Measurements from ENCODE around the gene CPT2. TPM values are rescaled to one million over a fixed set of nuclear protein-coding genes. Genes with fewer than 3 reads are reported as not detected.
A peak's percentile ranks its signal among the peaks of the same experiment; 100 is the strongest.
"Not testable (repeated sequence)": the region's sequence is repeated elsewhere in the genome, so short reads cannot be mapped to it uniquely, and the experiment has no call there.

The CPT2 gene
- polyA plus RNA-seq, 3 donors from 2014 or later = 11.6 to 21.8 (median 20.7) TPM

GRCh38 chr1:53189061-53189460 lies 7.6 kb upstream of the CPT2 start:
- peak overlapping the region in 1 of 6 donors; percentile 7 for H3K27ac Mint-ChIP-seq
- H3K4me1 Mint-ChIP-seq = no peaks in the 10 kb centered on the region
- H3K9me3 Mint-ChIP-seq = no peaks in the 10 kb centered on the region
- H3K36me3 Mint-ChIP-seq = no peaks in the 10 kb centered on the region
- no peak overlapping the region for H3K4me3 Mint-ChIP-seq
- H3K27me3 Mint-ChIP-seq (ENCODE audit: low read depth in 3 of 3) = peaks cover 0 to 3% (median 0%) of the 10 kb centered on the region in 3 donors
- DNase-seq = no peak

- Mint-ChIP-seq H3K27me3 (ENCODE audit: low read depth in 3 of 3) (peaks cover 0 to 3% (median 0%) of the 10 kb centered on the region in 3 donors), H3K4me1 (no peaks in the 10 kb centered on the region), H3K4me3 (no peak overlapping the region), H3K9me3 (no peaks in the 10 kb centered on the region), H3K27ac (no peak overlapping the region), H3K36me3 (no peaks in the 10 kb centered on the region)
- no peak for DNase-seq
Observed at GRCh38 chr1:53190210-53190611, 6.4 kb upstream of the CPT2 start.

GRCh38 chr1:53195246-53196016 lies 1.2 kb upstream of the CPT2 start:
- H3K27ac Mint-ChIP-seq = peak overlapping the region; percentile 75 to 100 (median 96)
- H3K9me3 Mint-ChIP-seq = no peaks in the 10 kb centered on the region
- H3K36me3 Mint-ChIP-seq = peaks cover 0 to 4% (median under 1%) of the 10 kb centered on the region in 3 donors
- H3K4me3 Mint-ChIP-seq = peak overlapping the region in 4 of 5 donors; percentile 40 to 96 (median 72)
- H3K4me1 Mint-ChIP-seq = peaks cover 24 to 28% of the 10 kb centered on the region in 2 donors
- no peak for DNase-seq
- H3K27me3 Mint-ChIP-seq (ENCODE audit: low read depth in 3 of 3) = peaks cover 3 to 9% (median 9%) of the 10 kb centered on the region in 3 donors

- DNase-seq = no peak
- Mint-ChIP-seq H3K36me3 (peaks cover 0 to 6% (median 4%) of the 10 kb centered on the region in 3 donors), H3K9me3 (no peaks in the 10 kb centered on the region), H3K27ac (peak overlapping the region; percentile 91 to 100 (median 96)), H3K4me3 (peak overlapping the region; percentile 86 to 99 (median 96)), H3K27me3 (ENCODE audit: low read depth in 3 of 3) (peaks cover 3 to 9% (median 9%) of the 10 kb centered on the region in 3 donors), H3K4me1 (peaks cover 24 to 28% of the 10 kb centered on the region in 2 donors)
Observed at GRCh38 chr1:53196017-53196484, 573 bp upstream of the CPT2 start.

GRCh38 chr1:53197291-53198200 lies 922 bp downstream of the CPT2 start:
- H3K9me3 Mint-ChIP-seq = no peaks in the 10 kb centered on the region
- no peak for DNase-seq
- peaks cover 3 to 9% (median 9%) of the 10 kb centered on the region in 3 donors for H3K27me3 Mint-ChIP-seq (ENCODE audit: low read depth in 3 of 3)
- H3K4me3 Mint-ChIP-seq = peak overlapping the region; percentile 87 to 99 (median 96)
- H3K27ac Mint-ChIP-seq = peak overlapping the region; percentile 98 to 100 (median 100)
- peaks cover 24 to 28% of the 10 kb centered on the region in 2 donors for H3K4me1 Mint-ChIP-seq
- peaks cover 2 to 11% (median 6%) of the 10 kb centered on the region in 3 donors for H3K36me3 Mint-ChIP-seq

- peak overlapping the region; percentile 98 to 100 (median 100) for H3K27ac Mint-ChIP-seq
- H3K27me3 Mint-ChIP-seq (ENCODE audit: low read depth in 3 of 3) = peaks cover 3 to 9% (median 9%) of the 10 kb centered on the region in 3 donors
- peaks cover 24 to 28% of the 10 kb centered on the region in 2 donors for H3K4me1 Mint-ChIP-seq
- no peak for DNase-seq
- no peaks in the 10 kb centered on the region for H3K9me3 Mint-ChIP-seq
- peaks cover 9 to 18% (median 12%) of the 10 kb centered on the region in 3 donors for H3K36me3 Mint-ChIP-seq
- peak overlapping the region; percentile 87 to 99 (median 96) for H3K4me3 Mint-ChIP-seq
Observed at GRCh38 chr1:53198241-53198651, 1.6 kb downstream of the CPT2 start.

- DNase-seq = no peak
- H3K4me1 Mint-ChIP-seq = peaks cover 0 to under 1% of the 10 kb centered on the region in 2 donors
- no peak overlapping the region for H3K27ac Mint-ChIP-seq
- H3K4me3 Mint-ChIP-seq = no peak overlapping the region
- H3K9me3 Mint-ChIP-seq = peaks cover 0 to 7% (median 4%) of the 10 kb centered on the region in 6 donors
- H3K27me3 Mint-ChIP-seq (ENCODE audit: low read depth in 3 of 3) = no peaks in the 10 kb centered on the region
- H3K36me3 Mint-ChIP-seq = peaks cover 43 to 59% (median 47%) of the 10 kb centered on the region in 3 donors
Observed at GRCh38 chr1:53203466-53203865, 6.8 kb downstream of the CPT2 start.

- DNase-seq; H3K27me3 Mint-ChIP-seq (ENCODE audit: low read depth in 3 of 3); H3K27ac Mint-ChIP-seq; H3K4me3 Mint-ChIP-seq; H3K4me1 Mint-ChIP-seq; H3K9me3 Mint-ChIP-seq: not testable (repeated sequence)
- peaks cover 50 to 73% (median 52%) of the 10 kb centered on the region in 3 donors for H3K36me3 Mint-ChIP-seq
Observed at GRCh38 chr1:53205496-53205895, 8.9 kb downstream of the CPT2 start.

GRCh38 chr1:53206083-53206685 lies 9.6 kb downstream of the CPT2 start:
- not testable (repeated sequence) for H3K4me3 Mint-ChIP-seq; DNase-seq; H3K9me3 Mint-ChIP-seq; H3K4me1 Mint-ChIP-seq; H3K27ac Mint-ChIP-seq; H3K27me3 Mint-ChIP-seq (ENCODE audit: low read depth in 3 of 3)
- peaks cover 50 to 69% (median 52%) of the 10 kb centered on the region in 3 donors for H3K36me3 Mint-ChIP-seq

- Mint-ChIP-seq H3K4me1 (no peaks in the 10 kb centered on the region), H3K36me3 (peaks cover 50 to 72% (median 52%) of the 10 kb centered on the region in 3 donors), H3K27me3 (ENCODE audit: low read depth in 3 of 3) (peaks cover 0 to 1% (median 0%) of the 10 kb centered on the region in 3 donors), H3K4me3 (no peak overlapping the region), H3K9me3 (peaks cover 0 to 7% (median 4%) of the 10 kb centered on the region in 6 donors), H3K27ac (no peak overlapping the region)
- DNase-seq = no peak
Observed at GRCh38 chr1:53206735-53207379, 10.2 kb downstream of the CPT2 start.

GRCh38 chr1:53207726-53208125 lies 11.1 kb downstream of the CPT2 start:
- Mint-ChIP-seq H3K9me3 (peaks cover 0 to 7% (median 4%) of the 10 kb centered on the region in 6 donors), H3K36me3 (peaks cover 51 to 70% (median 51%) of the 10 kb centered on the region in 3 donors), H3K4me1 (no peaks in the 10 kb centered on the region), H3K27me3 (ENCODE audit: low read depth in 3 of 3) (peaks cover 0 to 2% (median 1%) of the 10 kb centered on the region in 3 donors), H3K27ac (peak overlapping the region in 1 of 6 donors; percentile 2), H3K4me3 (no peak overlapping the region)
- DNase-seq = no peak

- H3K27me3 Mint-ChIP-seq (ENCODE audit: low read depth in 3 of 3) = peaks cover 0 to 2% (median 1%) of the 10 kb centered on the region in 3 donors
- H3K27ac Mint-ChIP-seq = no peak overlapping the region
- H3K4me3 Mint-ChIP-seq = no peak overlapping the region
- peaks cover 25 to 55% (median 27%) of the 10 kb centered on the region in 3 donors for H3K36me3 Mint-ChIP-seq
- H3K4me1 Mint-ChIP-seq = no peaks in the 10 kb centered on the region
- DNase-seq = no peak
- peaks cover 0 to 7% (median under 1%) of the 10 kb centered on the region in 6 donors for H3K9me3 Mint-ChIP-seq
Observed at GRCh38 chr1:53210352-53210751, 13.7 kb downstream of the CPT2 start.

- H3K27ac Mint-ChIP-seq = no peak overlapping the region
- H3K4me3 Mint-ChIP-seq = no peak overlapping the region
- no peak for DNase-seq
- H3K9me3 Mint-ChIP-seq = peaks cover 0 to 7% (median 0%) of the 10 kb centered on the region in 6 donors
- peaks cover 24 to 56% (median 26%) of the 10 kb centered on the region in 3 donors for H3K36me3 Mint-ChIP-seq
- peaks cover 0 to 3% (median 2%) of the 10 kb centered on the region in 3 donors for H3K27me3 Mint-ChIP-seq (ENCODE audit: low read depth in 3 of 3)
- no peaks in the 10 kb centered on the region for H3K4me1 Mint-ChIP-seq
Observed at GRCh38 chr1:53210954-53211353, 14.3 kb downstream of the CPT2 start.
